Measurements from ENCODE around the gene SCLT1.

- TF ChIP-seq REST (IDR thresholded peaks at IDR 0.05; ENCODE audit: insufficient read depth in 1 of 2, low read depth in 2 of 2, low read length in 2 of 2) (no peak), POLR2AphosphoS5 (IDR thresholded peaks at IDR 0.05; ENCODE audit: low read depth, low read length) (no peak), TAF1 (IDR thresholded peaks at IDR 0.05; ENCODE audit: borderline replicate concordance, insufficient read depth, low read length) (no peak), FOXP2 (optimal IDR thresholded peaks at IDR 0.05; ENCODE audit: borderline replicate concordance, extremely low read depth, extremely low read length, insufficient read depth) (no peak), SIN3A (IDR thresholded peaks at IDR 0.05; ENCODE audit: borderline replicate concordance, insufficient read depth, low read length) (no peak)
Measured at GRCh38 chr4:128942607-128943006, 150.7 kb downstream of the SCLT1 start.
